ENCODE data around the gene TINCR. TPM values are rescaled to one million over a fixed set of nuclear protein-coding genes. Genes with fewer than 3 reads are reported as not detected.

Gene TINCR
- total and polyA plus RNA-seq, 2 of the 13 experiments (the other 11 are each of a cell fraction or from before 2014, with no cell fraction given) = 0.17 to 0.33 TPM

DNA sequence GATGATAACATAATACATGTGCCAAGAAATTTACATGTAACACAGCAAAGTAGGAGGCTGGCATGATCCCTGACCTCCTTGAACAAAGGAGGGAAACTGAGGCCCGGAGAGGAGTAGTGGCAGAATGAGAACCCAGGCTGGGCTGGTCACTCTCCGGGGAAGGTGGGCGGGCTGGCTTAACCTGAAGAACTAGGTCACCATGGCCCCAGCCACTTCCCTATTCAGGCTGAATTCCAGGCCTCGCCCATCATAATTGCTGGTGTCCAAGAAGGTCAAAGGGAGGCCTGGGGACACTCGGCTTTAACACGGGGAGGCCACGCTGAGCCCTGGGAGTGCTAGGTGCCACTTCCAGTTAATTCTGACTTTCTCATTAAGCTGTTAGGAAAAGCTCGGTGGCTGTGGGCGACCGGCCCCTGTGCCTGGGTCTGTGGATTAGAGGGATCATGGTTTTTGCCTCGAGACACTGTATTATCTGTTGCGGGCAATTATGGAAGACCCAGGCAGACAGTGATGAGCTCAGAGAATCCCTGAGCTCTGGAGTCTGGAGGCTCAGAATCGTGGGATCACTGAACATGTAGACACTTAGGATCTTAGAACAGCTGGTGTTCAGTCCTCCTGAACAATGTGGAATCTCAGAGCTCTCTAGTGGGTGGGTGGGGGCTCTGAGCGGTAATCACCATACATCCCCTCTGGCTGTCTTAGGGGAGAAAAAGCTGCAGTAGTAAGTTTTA lies 5.0 kb upstream of the TINCR start:
- TF ChIP-seq, protein P1, sequence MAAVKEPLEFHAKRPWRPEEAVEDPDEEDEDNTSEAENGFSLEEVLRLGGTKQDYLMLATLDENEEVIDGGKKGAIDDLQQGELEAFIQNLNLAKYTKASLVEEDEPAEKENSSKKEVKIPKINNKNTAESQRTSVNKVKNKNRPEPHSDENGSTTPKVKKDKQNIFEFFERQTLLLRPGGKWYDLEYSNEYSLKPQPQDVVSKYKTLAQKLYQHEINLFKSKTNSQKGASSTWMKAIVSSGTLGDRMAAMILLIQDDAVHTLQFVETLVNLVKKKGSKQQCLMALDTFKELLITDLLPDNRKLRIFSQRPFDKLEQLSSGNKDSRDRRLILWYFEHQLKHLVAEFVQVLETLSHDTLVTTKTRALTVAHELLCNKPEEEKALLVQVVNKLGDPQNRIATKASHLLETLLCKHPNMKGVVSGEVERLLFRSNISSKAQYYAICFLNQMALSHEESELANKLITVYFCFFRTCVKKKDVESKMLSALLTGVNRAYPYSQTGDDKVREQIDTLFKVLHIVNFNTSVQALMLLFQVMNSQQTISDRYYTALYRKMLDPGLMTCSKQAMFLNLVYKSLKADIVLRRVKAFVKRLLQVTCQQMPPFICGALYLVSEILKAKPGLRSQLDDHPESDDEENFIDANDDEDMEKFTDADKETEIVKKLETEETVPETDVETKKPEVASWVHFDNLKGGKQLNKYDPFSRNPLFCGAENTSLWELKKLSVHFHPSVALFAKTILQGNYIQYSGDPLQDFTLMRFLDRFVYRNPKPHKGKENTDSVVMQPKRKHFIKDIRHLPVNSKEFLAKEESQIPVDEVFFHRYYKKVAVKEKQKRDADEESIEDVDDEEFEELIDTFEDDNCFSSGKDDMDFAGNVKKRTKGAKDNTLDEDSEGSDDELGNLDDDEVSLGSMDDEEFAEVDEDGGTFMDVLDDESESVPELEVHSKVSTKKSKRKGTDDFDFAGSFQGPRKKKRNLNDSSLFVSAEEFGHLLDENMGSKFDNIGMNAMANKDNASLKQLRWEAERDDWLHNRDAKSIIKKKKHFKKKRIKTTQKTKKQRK (IDR thresholded peaks at IDR 0.05; ENCODE audit: low read length) = no peak
- TF ChIP-seq, protein P2, sequence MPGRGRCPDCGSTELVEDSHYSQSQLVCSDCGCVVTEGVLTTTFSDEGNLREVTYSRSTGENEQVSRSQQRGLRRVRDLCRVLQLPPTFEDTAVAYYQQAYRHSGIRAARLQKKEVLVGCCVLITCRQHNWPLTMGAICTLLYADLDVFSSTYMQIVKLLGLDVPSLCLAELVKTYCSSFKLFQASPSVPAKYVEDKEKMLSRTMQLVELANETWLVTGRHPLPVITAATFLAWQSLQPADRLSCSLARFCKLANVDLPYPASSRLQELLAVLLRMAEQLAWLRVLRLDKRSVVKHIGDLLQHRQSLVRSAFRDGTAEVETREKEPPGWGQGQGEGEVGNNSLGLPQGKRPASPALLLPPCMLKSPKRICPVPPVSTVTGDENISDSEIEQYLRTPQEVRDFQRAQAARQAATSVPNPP (CRISPR knock-in tag; IDR thresholded peaks at IDR 0.05) = no peak
- TF ChIP-seq, protein P3, sequence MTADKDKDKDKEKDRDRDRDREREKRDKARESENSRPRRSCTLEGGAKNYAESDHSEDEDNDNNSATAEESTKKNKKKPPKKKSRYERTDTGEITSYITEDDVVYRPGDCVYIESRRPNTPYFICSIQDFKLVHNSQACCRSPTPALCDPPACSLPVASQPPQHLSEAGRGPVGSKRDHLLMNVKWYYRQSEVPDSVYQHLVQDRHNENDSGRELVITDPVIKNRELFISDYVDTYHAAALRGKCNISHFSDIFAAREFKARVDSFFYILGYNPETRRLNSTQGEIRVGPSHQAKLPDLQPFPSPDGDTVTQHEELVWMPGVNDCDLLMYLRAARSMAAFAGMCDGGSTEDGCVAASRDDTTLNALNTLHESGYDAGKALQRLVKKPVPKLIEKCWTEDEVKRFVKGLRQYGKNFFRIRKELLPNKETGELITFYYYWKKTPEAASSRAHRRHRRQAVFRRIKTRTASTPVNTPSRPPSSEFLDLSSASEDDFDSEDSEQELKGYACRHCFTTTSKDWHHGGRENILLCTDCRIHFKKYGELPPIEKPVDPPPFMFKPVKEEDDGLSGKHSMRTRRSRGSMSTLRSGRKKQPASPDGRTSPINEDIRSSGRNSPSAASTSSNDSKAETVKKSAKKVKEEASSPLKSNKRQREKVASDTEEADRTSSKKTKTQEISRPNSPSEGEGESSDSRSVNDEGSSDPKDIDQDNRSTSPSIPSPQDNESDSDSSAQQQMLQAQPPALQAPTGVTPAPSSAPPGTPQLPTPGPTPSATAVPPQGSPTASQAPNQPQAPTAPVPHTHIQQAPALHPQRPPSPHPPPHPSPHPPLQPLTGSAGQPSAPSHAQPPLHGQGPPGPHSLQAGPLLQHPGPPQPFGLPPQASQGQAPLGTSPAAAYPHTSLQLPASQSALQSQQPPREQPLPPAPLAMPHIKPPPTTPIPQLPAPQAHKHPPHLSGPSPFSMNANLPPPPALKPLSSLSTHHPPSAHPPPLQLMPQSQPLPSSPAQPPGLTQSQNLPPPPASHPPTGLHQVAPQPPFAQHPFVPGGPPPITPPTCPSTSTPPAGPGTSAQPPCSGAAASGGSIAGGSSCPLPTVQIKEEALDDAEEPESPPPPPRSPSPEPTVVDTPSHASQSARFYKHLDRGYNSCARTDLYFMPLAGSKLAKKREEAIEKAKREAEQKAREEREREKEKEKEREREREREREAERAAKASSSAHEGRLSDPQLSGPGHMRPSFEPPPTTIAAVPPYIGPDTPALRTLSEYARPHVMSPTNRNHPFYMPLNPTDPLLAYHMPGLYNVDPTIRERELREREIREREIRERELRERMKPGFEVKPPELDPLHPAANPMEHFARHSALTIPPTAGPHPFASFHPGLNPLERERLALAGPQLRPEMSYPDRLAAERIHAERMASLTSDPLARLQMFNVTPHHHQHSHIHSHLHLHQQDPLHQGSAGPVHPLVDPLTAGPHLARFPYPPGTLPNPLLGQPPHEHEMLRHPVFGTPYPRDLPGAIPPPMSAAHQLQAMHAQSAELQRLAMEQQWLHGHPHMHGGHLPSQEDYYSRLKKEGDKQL (CRISPR knock-in tag; IDR thresholded peaks at IDR 0.05; ENCODE audit: low read depth) = no peak
- TF ChIP-seq, protein P4, sequence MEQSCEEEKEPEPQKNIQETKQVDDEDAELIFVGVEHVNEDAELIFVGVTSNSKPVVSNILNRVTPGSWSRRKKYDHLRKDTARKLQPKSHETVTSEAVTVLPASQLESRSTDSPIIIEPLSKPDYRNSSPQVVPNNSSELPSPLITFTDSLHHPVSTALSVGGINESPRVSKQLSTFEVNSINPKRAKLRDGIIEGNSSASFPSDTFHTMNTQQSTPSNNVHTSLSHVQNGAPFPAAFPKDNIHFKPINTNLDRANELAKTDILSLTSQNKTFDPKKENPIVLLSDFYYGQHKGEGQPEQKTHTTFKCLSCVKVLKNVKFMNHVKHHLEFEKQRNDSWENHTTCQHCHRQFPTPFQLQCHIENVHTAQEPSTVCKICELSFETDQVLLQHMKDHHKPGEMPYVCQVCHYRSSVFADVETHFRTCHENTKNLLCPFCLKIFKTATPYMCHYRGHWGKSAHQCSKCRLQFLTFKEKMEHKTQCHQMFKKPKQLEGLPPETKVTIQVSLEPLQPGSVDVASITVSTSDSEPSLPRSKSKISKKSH (CRISPR knock-in tag; IDR thresholded peaks at IDR 0.05; ENCODE audit: borderline replicate concordance) = no peak
- Histone ChIP-seq H3K9me3 (ENCODE audit: low read length) (no peaks in the 10 kb centered on the region), H3K27me3 (ENCODE audit: control insufficient read depth in 1 of 2, insufficient read depth in 2 of 2, low read length in 2 of 2) (peaks cover 0 to 4% of the 10 kb centered on the region in 2 experiments; a peak in 1 of 5 replicates), H3K4me1 (ENCODE audit: insufficient read depth, low read length) (peaks cover 11% of the 10 kb centered on the region), H3K4me2 (ENCODE audit: low read depth, low read length) (peak overlapping the region; percentile 4), H4K20me1 (ENCODE audit: insufficient read depth, low read length) (no peaks in the 10 kb centered on the region), H2AFZ (ENCODE audit: low read length) (no peak overlapping the region), H3K36me3 (replicated peaks in 1 of 2; ENCODE audit: control insufficient read depth in 1 of 2, insufficient read depth in 2 of 2, low read length in 2 of 2) (no peaks in the 10 kb centered on the region), H3K9ac (ENCODE audit: insufficient read depth, low read depth, low read length) (no peak overlapping the region), H3K27ac (ENCODE audit: extremely low read length, insufficient read depth, low read length) (no peak overlapping the region), H3K4me3 (replicated peaks in 1 of 3; ENCODE audit: insufficient read depth in 1 of 3, low read depth in 2 of 3, low read length in 3 of 3) (no peak overlapping the region), H3K79me2 (ENCODE audit: insufficient read depth, low read length) (no peaks in the 10 kb centered on the region)
- no peak for FAIRE-seq
- ChIA-PET POLR2A (interaction anchor here (1.2 kb wide), 1 partner anchor 9 kb away, joined by 3 read pairs; no protein-coding TSS in a partner anchor), CTCF (ENCODE audit: low intra/inter-chr PET ratio, low total read pairs) (no interaction called here)
- in situ Hi-C loops (cut with HindIII; ENCODE audit: extremely low pct_ligation_motif_present, low pct_unique_long_range_greater_than_20kb) = no loop called here
- intact Hi-C loops (cut with micrococcal nuclease; ENCODE audit: unreplicated experiment) = no loop called here
- no peak for DNase-seq (ENCODE audit: low spot score)
- no TSS peak for BruUV-seq (replicated peaks)
- WGBS (ENCODE audit: low lambda C conversion rate) = 30% methylated on average over 5 of the region's 14 CpGs
- no peak; the same call in 1 of the 3 replicates for ATAC-seq

All from HepG2 (cell line).